H1 (cell line): Measurements from ENCODE around the gene RNF166.

ENCODE experiments used
- CHD7 ChIP-seq: fragments of 300-600 bp; sonication (generic); IDR thresholded peaks from 2 replicates; pipeline ENCODE4 v1.7.1; 2012; ENCODE audit warnings: low read length, moderate library complexity, mild to moderate bottlenecking, inconsistent platforms; ENCODE audit not compliant: insufficient replicate concordance
- CTCF ChIP-seq, 3 experiments: IDR thresholded peaks; 1 replicate in 2 of 3; 2 replicates in 1 of 3; pipeline versions ENCODE4 v1.5.1 to v1.6.1; 2011; ENCODE audit warnings: low read length in 3 of 3, mild to moderate bottlenecking in 3 of 3, inconsistent platforms in 2 of 3, low read depth in 1 of 3, moderate library complexity in 1 of 3; ENCODE audit not compliant: insufficient read depth in 1 of 3; ENCODE audit errors: control extremely low read depth in 1 of 3
- EP300 ChIP-seq, 2 experiments: IDR thresholded peaks; 1 replicate in 1 of 2; 2 replicates in 1 of 2; pipeline ENCODE4 v1.6.1; 2011 to 2012; ENCODE audit warnings: low read depth in 2 of 2, low read length in 2 of 2, mild to moderate bottlenecking in 2 of 2, borderline replicate concordance in 1 of 2, inconsistent platforms in 1 of 2, moderate library complexity in 1 of 2
- POLR2A ChIP-seq, 2 experiments: IDR thresholded peaks; 1 replicate in 1 of 2; 2 replicates in 1 of 2; pipeline ENCODE4 v1.6.1; 2011; ENCODE audit warnings: low read depth in 2 of 2, low read length in 2 of 2, mild to moderate bottlenecking in 2 of 2; ENCODE audit errors: control extremely low read depth in 1 of 2
- YY1 ChIP-seq: IDR thresholded peaks from 2 replicates; pipeline ENCODE4 v1.6.1; 2011; ENCODE audit warnings: low read depth, mild to moderate bottlenecking, low read length

DNA sequence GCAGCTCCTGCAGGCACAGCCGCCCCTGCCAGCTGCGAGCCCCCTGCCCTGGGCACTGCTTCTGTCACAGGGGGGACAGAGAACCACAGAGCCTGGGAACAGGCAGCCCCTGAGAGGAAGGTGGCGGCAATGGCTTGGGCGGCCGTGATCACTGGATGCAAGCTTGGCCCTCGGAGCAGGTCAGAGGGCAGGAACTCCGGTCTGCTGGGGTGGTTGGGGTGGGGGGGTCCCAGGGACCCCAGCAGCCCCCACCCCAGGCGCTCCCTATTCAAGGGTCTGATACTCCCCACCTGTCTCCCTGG, 53.5 kb downstream of the RNF166 start:
- TF ChIP-seq CTCF (IDR thresholded peaks at IDR 0.05; ENCODE audit: control extremely low read depth in 1 of 3, insufficient read depth in 1 of 3, low read depth in 1 of 3, low read length in 3 of 3) (no peak), EP300 (IDR thresholded peaks at IDR 0.05; ENCODE audit: borderline replicate concordance in 1 of 2, low read depth in 2 of 2, low read length in 2 of 2) (no peak), YY1 (no peak), POLR2A (IDR thresholded peaks at IDR 0.05; ENCODE audit: control extremely low read depth in 1 of 2, low read depth in 2 of 2, low read length in 2 of 2) (no peak), CHD7 (no peak)
